PC-3 (cell line): ENCODE measurements around the gene CYP27C1. TPM values are rescaled to one million over a fixed set of nuclear protein-coding genes. Genes with fewer than 3 reads are reported as not detected.
A peak's percentile ranks its signal among the peaks of the same experiment; 100 is the strongest.

ENCODE experiments used
- ATAC-seq: fragments of 200-7000 bp; cut with Tn5 transposase; 2 replicates; pipeline ENCODE4 v1.9.1; 2020; ENCODE audit warnings: mild to moderate bottlenecking, moderate library complexity
- BruUV-seq: library from RNA; stranded (reverse); fragments of 400-500 nt; replicated peaks from 2 replicates; lab custom pipeline; 2021; lab: Mats Ljungman, UMichigan
- CTCF ChIA-PET: fragments of 300-600 bp; sonication (Branson Sonifier 250); formaldehyde crosslinking; loops from one replicate; lab custom pipeline; 2022; ENCODE audit warnings: antibody characterized with exemption; lab: Charles Lee
- POLR2A ChIA-PET: fragments of 300-600 bp; sonication (Branson Sonifier 250); formaldehyde crosslinking; loops from one replicate; lab custom pipeline; 2022; ENCODE audit warnings: antibody characterized with exemption; ENCODE audit not compliant: unreplicated experiment; lab: Charles Lee
- DNase-seq: peaks from one replicate; pipeline ENCODE4 v3.0.0-alpha.2; 2015
- H2AFZ ChIP-seq: fragments of 300-600 bp; sonication (generic); 2 replicates; pipeline ENCODE4 v1.6.0; 2016; ENCODE audit warnings: antibody characterized with exemption, low read length
- H3F3A ChIP-seq: fragments of 300-600 bp; sonication (generic); one replicate; pipeline ENCODE4 v1.6.0; 2017; ENCODE audit warnings: antibody characterized with exemption, low read length, control low read depth, mild to moderate bottlenecking; ENCODE audit not compliant: unreplicated experiment
- H3K27ac ChIP-seq: fragments of 300-600 bp; sonication (generic); 2 replicates; pipeline ENCODE4 v1.5.1; 2016; ENCODE audit warnings: mild to moderate bottlenecking, low read length
- H3K27me3 ChIP-seq: fragments of 300-600 bp; sonication (generic); 2 replicates; pipeline ENCODE4 v1.6.1; 2016; ENCODE audit warnings: low read length, mixed read lengths
- H3K36me3 ChIP-seq: fragments of 300-600 bp; sonication (generic); 2 replicates; pipeline ENCODE4 v1.6.1; 2016; ENCODE audit warnings: low read depth, mixed run types, low read length, mixed read lengths
- H3K4me1 ChIP-seq: fragments of 300-600 bp; sonication (generic); 2 replicates; pipeline ENCODE4 v1.5.1; 2016; ENCODE audit warnings: low read length; ENCODE audit not compliant: insufficient read depth
- H3K4me2 ChIP-seq: fragments of 300-600 bp; sonication (generic); 2 replicates; pipeline ENCODE4 v1.6.0; 2016; ENCODE audit warnings: low read length
- H3K4me3 ChIP-seq: fragments of 300-600 bp; sonication (generic); 2 replicates; pipeline ENCODE4 v1.5.1; 2016; ENCODE audit warnings: mild to moderate bottlenecking, low read length, mixed read lengths
- H3K79me2 ChIP-seq: fragments of 300-600 bp; sonication (generic); 2 replicates; pipeline ENCODE4 v1.6.1; 2017; ENCODE audit warnings: low read length, mixed read lengths
- H3K9ac ChIP-seq: fragments of 300-600 bp; sonication (generic); 2 replicates; pipeline ENCODE4 v1.6.0; 2016; ENCODE audit warnings: mild to moderate bottlenecking, low read length
- H3K9me2 ChIP-seq: fragments of 300-600 bp; sonication (generic); replicated peaks from 2 replicates; pipeline ENCODE4 v1.6.1; 2016; ENCODE audit warnings: mixed run types, low read length, mixed read lengths
- H3K9me3 ChIP-seq: fragments of 300-600 bp; sonication (generic); 2 replicates; pipeline ENCODE4 v1.6.1; 2016; ENCODE audit warnings: low read length, mixed read lengths
- H4K20me1 ChIP-seq: fragments of 300-600 bp; sonication (generic); 2 replicates; pipeline ENCODE4 v1.6.1; 2016; ENCODE audit warnings: low read length, mixed read lengths
- CTCF ChIP-seq: fragments of 300-600 bp; sonication (generic); conservative IDR thresholded peaks from 2 replicates; pipeline ENCODE4 v1.5.1; 2017; ENCODE audit warnings: antibody characterized with exemption, low read depth, mild to moderate bottlenecking, low read length
- EZH2 ChIP-seq: fragments of 300-600 bp; sonication (generic); IDR thresholded peaks from one replicate; pipeline ENCODE4 v1.6.1; 2017; ENCODE audit warnings: antibody characterized with exemption, mild to moderate bottlenecking, low read length; ENCODE audit not compliant: unreplicated experiment
- EZH2phosphoT487 ChIP-seq: fragments of 300-600 bp; sonication (generic); IDR thresholded peaks from 2 replicates; pipeline ENCODE4 v1.6.1; 2018; ENCODE audit warnings: mild to moderate bottlenecking, antibody characterized with exemption, low read length, borderline replicate concordance
- intact Hi-C: fragments of 100-400 bp; cut with micrococcal nuclease; formaldehyde crosslinking; loops from 2 replicates; pipeline ENCODE4 v1.9.0; 2023
- total RNA-seq: library from RNA; depleted of rRNA; stranded (reverse); fragments of >200 nt; gene quantifications from 2 replicates; pipeline ENCODE4 v1.2.3, GENCODE V29; 2014

The CYP27C1 gene
- total RNA-seq, 1 experiment from 2014 or later, result 0.36 TPM

- Histone ChIP-seq H3F3A (no peaks in the 10 kb centered on the region), H3K9me2 (no peaks in the 10 kb centered on the region), H3K9ac (no peak overlapping the region), H3K4me1 (peaks cover 13% of the 10 kb centered on the region), H4K20me1 (no peaks in the 10 kb centered on the region), H3K9me3 (no peaks in the 10 kb centered on the region), H2AFZ (no peak overlapping the region), H3K4me2 (no peak overlapping the region), H3K79me2 (no peaks in the 10 kb centered on the region), H3K27ac (no peak overlapping the region), H3K27me3 (no peaks in the 10 kb centered on the region), H3K4me3 (no peak overlapping the region), H3K36me3 (no peaks in the 10 kb centered on the region)
- no peak for DNase-seq
- intact Hi-C loops, result no loop called here
- no peak for TF ChIP-seq EZH2
- TF ChIP-seq EZH2phosphoT487, result no peak
- TF ChIP-seq CTCF, result no peak
- ChIA-PET CTCF (no interaction called here), POLR2A (no interaction called here)
- no TSS peak for BruUV-seq
- no peak for ATAC-seq
Measured at GRCh38 chr2:127140538-127140937, 79.6 kb downstream of the CYP27C1 start.

GRCh38 chr2:127139766-127140165, 80.3 kb downstream of the CYP27C1 start:
- ATAC-seq, result peak; percentile 31; the same call in 1 of the 2 replicates
- no TSS peak for BruUV-seq
- ChIA-PET POLR2A (interaction anchor here (0.8 kb wide), 1 partner anchor 33 kb away, joined by 5 read pairs; the partner anchor contains the start of gene BIN1), CTCF (interaction anchor here (0.7 to 0.8 kb wide), 2 partner anchors 9 to 17 kb away, joined by 3 read pairs; no protein-coding TSS in a partner anchor)
- intact Hi-C loops, result no loop called here
- Histone ChIP-seq H3K79me2 (no peaks in the 10 kb centered on the region), H3K4me3 (no peak overlapping the region), H3K36me3 (no peaks in the 10 kb centered on the region), H3K27me3 (no peaks in the 10 kb centered on the region), H3K27ac (no peak overlapping the region), H3K9me2 (no peaks in the 10 kb centered on the region), H3F3A (no peaks in the 10 kb centered on the region), H3K4me2 (no peak overlapping the region), H3K9me3 (no peaks in the 10 kb centered on the region), H2AFZ (no peak overlapping the region), H3K9ac (no peak overlapping the region), H4K20me1 (no peaks in the 10 kb centered on the region), H3K4me1 (peaks cover 9% of the 10 kb centered on the region)
- peak; percentile 38 for DNase-seq
- TF ChIP-seq EZH2phosphoT487, result no peak
- TF ChIP-seq CTCF, result no peak
- no peak for TF ChIP-seq EZH2

GRCh38 chr2:127138281-127138680, 81.8 kb downstream of the CYP27C1 start:
- Histone ChIP-seq H3K79me2 (no peaks in the 10 kb centered on the region), H3K4me3 (no peak overlapping the region), H3K9me3 (no peaks in the 10 kb centered on the region), H3K36me3 (no peaks in the 10 kb centered on the region), H3K9me2 (no peaks in the 10 kb centered on the region), H2AFZ (no peak overlapping the region), H3K4me1 (no peaks in the 10 kb centered on the region), H3K9ac (no peak overlapping the region), H3F3A (no peaks in the 10 kb centered on the region), H3K27me3 (no peaks in the 10 kb centered on the region), H3K27ac (no peak overlapping the region), H4K20me1 (no peaks in the 10 kb centered on the region), H3K4me2 (no peak overlapping the region)
- intact Hi-C loops, result no loop called here
- ATAC-seq (no peak), DNase-seq (no peak)
- POLR2A ChIA-PET, result no interaction called here
- CTCF ChIA-PET, result no interaction called here
- no peak for TF ChIP-seq CTCF
- no peak for TF ChIP-seq EZH2phosphoT487
- no peak for TF ChIP-seq EZH2
- BruUV-seq, result no TSS peak
